PC-3 (cell line): ENCODE results near the gene BTBD18.

Experiments used
- EZH2 ChIP-seq: fragments of 300-600 bp; sonication (generic); IDR thresholded peaks from one replicate; pipeline ENCODE4 v1.6.1; 2017; ENCODE audit warnings: antibody characterized with exemption, mild to moderate bottlenecking, low read length; ENCODE audit not compliant: unreplicated experiment
- TF ChIP-seq, protein P1 (sequence below): fragments of 300-600 bp; sonication (generic); conservative IDR thresholded peaks from 2 replicates; pipeline ENCODE4 v1.5.1; 2017; ENCODE audit warnings: antibody characterized with exemption, low read depth, mild to moderate bottlenecking, low read length

DNA sequence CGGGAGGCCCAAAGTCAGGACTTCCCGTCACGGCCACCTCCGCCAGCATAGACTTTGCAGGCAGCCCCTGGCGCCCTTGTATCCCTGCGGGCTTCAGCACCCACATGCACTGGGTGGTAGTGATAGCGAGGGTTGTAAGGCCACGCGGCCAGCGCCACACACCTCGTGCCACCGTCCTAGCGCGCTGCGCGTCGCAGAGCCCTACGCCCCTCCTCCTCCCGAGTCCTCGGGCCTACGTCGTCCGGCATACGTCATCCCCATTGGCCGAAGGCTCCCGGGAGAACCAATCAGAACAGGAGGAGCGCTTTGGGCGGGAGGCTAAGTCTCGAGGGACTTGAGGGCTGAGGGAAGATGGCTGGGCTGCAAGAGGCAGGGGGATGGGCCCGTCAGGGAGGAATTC lies 1.3 kb upstream of the BTBD18 start:
- no peak for TF ChIP-seq EZH2
- TF ChIP-seq, protein P1, sequence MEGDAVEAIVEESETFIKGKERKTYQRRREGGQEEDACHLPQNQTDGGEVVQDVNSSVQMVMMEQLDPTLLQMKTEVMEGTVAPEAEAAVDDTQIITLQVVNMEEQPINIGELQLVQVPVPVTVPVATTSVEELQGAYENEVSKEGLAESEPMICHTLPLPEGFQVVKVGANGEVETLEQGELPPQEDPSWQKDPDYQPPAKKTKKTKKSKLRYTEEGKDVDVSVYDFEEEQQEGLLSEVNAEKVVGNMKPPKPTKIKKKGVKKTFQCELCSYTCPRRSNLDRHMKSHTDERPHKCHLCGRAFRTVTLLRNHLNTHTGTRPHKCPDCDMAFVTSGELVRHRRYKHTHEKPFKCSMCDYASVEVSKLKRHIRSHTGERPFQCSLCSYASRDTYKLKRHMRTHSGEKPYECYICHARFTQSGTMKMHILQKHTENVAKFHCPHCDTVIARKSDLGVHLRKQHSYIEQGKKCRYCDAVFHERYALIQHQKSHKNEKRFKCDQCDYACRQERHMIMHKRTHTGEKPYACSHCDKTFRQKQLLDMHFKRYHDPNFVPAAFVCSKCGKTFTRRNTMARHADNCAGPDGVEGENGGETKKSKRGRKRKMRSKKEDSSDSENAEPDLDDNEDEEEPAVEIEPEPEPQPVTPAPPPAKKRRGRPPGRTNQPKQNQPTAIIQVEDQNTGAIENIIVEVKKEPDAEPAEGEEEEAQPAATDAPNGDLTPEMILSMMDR = no peak
